Spleen (tissue), 11 donors: ENCODE results near the gene NSUN5. TPM values are rescaled to one million over a fixed set of nuclear protein-coding genes. Genes with fewer than 3 reads are reported as not detected.
"Not testable (repeated sequence)": the region's sequence is repeated elsewhere in the genome, so short reads cannot be mapped to it uniquely, and the experiment has no call there.

Experiments
- DNase-seq: peaks from one replicate; pipeline ENCODE4 v3.0.0-alpha.2; 2020
- H3K27ac ChIP-seq, 8 donors: fragments of 200-600 bp; sonication (generic) in 7 of 8; 1 replicate in 4 of 8; 2 replicates in 4 of 8; pipeline versions ENCODE4 v1.5.0 to v1.8.0; 2016 to 2021; ENCODE audit warnings: inconsistent platforms in 4 of 8, mild to moderate bottlenecking in 4 of 8, moderate library complexity in 1 of 8
- H3K27me3 ChIP-seq, 7 donors: fragments of 200-600 bp; sonication (generic) in 6 of 7; replicated peaks in 1 of 7; 1 replicate in 4 of 7; 2 replicates in 3 of 7; pipeline versions ENCODE4 v1.5.0 to v1.8.0; 2016 to 2021; ENCODE audit warnings: inconsistent platforms in 3 of 7, mild to moderate bottlenecking in 1 of 7
- H3K36me3 ChIP-seq, 6 donors: fragments of 200-600 bp; sonication (generic) in 5 of 6; 1 replicate in 4 of 6; 2 replicates in 2 of 6; pipeline versions ENCODE4 v1.5.0 to v1.8.0; 2016 to 2021; ENCODE audit warnings: inconsistent platforms in 2 of 6
- H3K4me1 ChIP-seq, 6 donors: fragments of 200-600 bp; sonication (generic) in 5 of 6; 1 replicate in 3 of 6; 2 replicates in 3 of 6; pipeline versions ENCODE4 v1.5.0 to v1.8.0; 2016 to 2021; ENCODE audit warnings: inconsistent platforms in 3 of 6
- H3K4me3 ChIP-seq, 8 donors: fragments of 200-600 bp; sonication (generic) in 7 of 8; 1 replicate in 4 of 8; 2 replicates in 4 of 8; pipeline versions ENCODE4 v1.5.0 to v1.8.0; 2016 to 2021; ENCODE audit warnings: inconsistent platforms in 4 of 8, mild to moderate bottlenecking in 4 of 8, moderate library complexity in 2 of 8
- H3K9me3 ChIP-seq, 8 donors: fragments of 200-600 bp; sonication (generic) in 7 of 8; 1 replicate in 4 of 8; 2 replicates in 4 of 8; pipeline versions ENCODE4 v1.5.0 to v1.8.0; 2016 to 2021; ENCODE audit warnings: inconsistent platforms in 4 of 8
- CTCF ChIP-seq, 11 experiments: fragments of 200-600 bp in 7 of 11; fragments of 450-650 bp in 4 of 11; sonication (generic) in 4 of 11; IDR thresholded peaks in 8 of 11; conservative IDR thresholded peaks in 3 of 11; 1 replicate in 7 of 11; 2 replicates in 4 of 11; pipeline versions ENCODE4 v1.4.0 to v1.8.0; 2016 to 2021; ENCODE audit warnings: antibody characterized with exemption in 11 of 11, inconsistent platforms in 4 of 11, mild to moderate bottlenecking in 1 of 11
- POLR2A ChIP-seq, 3 donors: fragments of 450-650 bp; IDR thresholded peaks; one replicate each; pipeline ENCODE4 v1.5.1; 2017; ENCODE audit warnings: antibody characterized with exemption in 3 of 3, mild to moderate bottlenecking in 1 of 3
- POLR2AphosphoS5 ChIP-seq, 3 donors: sonication (generic); formaldehyde crosslinking; IDR thresholded peaks; one replicate each; pipeline ENCODE4 v1.5.1; 2017; ENCODE audit warnings: antibody characterized with exemption in 3 of 3
- WGBS, 5 donors: extraction: QIAGEN DNeasy Blood & Tissue Kit in 3 of 5; methylation state at CpG; one replicate each; pipeline versions ENCODE4 v1.1.5 to v1.1.7; 2013 to 2018; 5-methylcytosine and 5-hydroxymethylcytosine counted together
- intact Hi-C: fragments of 100-400 bp; cut with DNase I; formaldehyde crosslinking; loops from one replicate; pipeline ENCODE4 v1.15.0; 2023; ENCODE audit warnings: low total_unique reads
- polyA plus RNA-seq, 3 donors: library from polyadenylated mRNA; stranded (reverse); fragments of 200-250 nt; gene quantifications; one replicate each; pipeline ENCODE4 v1.2.1, GENCODE V29; 2013
- total RNA-seq, 7 donors: library from RNA; depleted of rRNA in 3 of 7; stranded (reverse); fragments of >200 nt in 3 of 7; fragmentation: NEBNext Ultra II Directional in 4 of 7; extraction: Animal tissue kit (Norgen Biotek cat#: 25700) in 4 of 7; gene quantifications; one replicate each; pipeline versions ENCODE4 v1.1.0 to v1.2.1, GENCODE V29; 2016 to 2021
- donor health status: healthy with polysubstance abuse.
- donor health status: DM: no; HTN: no; CAD: no; lungs with moderate emphysema.
- donor health status: DM: no; HTN: no; CAD: no.
- donor health status: Bipolar disorder and iron deficiency.
- donor health status: healthy.
- donor health status: DM: no; HTN: no; CAD: no.
- donor health status: DM: yes; HTN: yes; CAD: no.

NSUN5 gene
- total and polyA plus RNA-seq, 10 donors: 23.6 to 43.1 (median 30.6) TPM

GRCh38 chr7:73316521-73316920, 7.9 kb upstream of the NSUN5 start:
- Histone ChIP-seq H3K4me3 (no peak overlapping the region), H3K27me3 (no peaks in the 10 kb centered on the region), H3K27ac (no peak overlapping the region), H3K4me1 (no peaks in the 10 kb centered on the region), H3K36me3 (no peaks in the 10 kb centered on the region), H3K9me3 (no peaks in the 10 kb centered on the region)
- intact Hi-C loops: no loop called here
- DNase-seq: no peak
- no peak for TF ChIP-seq POLR2A (IDR thresholded peaks at IDR 0.05)
- no peak for TF ChIP-seq CTCF (IDR thresholded peaks at IDR 0.05 in 8 of 11, conservative IDR thresholded peaks at IDR 0.05 in 3 of 11)
- TF ChIP-seq POLR2AphosphoS5 (IDR thresholded peaks at IDR 0.05): no peak
- 82 to 88% (median 87%) methylated on average over 7 to 9 of the region's 9 CpGs for WGBS, 5 donors

GRCh38 chr7:73314271-73314670, 5.6 kb upstream of the NSUN5 start:
- H3K27ac ChIP-seq: no peak overlapping the region
- H3K4me1 ChIP-seq: peaks cover under 1 to 3% (median 1%) of the 10 kb centered on the region in 6 donors
- H3K9me3 ChIP-seq: no peaks in the 10 kb centered on the region
- no peak overlapping the region for H3K4me3 ChIP-seq
- H3K36me3 ChIP-seq: no peaks in the 10 kb centered on the region
- WGBS, 5 donors: 92 to 97% (median 94%) methylated on average over 5 of the region's 5 CpGs
- intact Hi-C loops: no loop called here
- no peaks in the 10 kb centered on the region for H3K27me3 ChIP-seq
- peak; percentile 36 for DNase-seq
- TF ChIP-seq POLR2A (IDR thresholded peaks at IDR 0.05): no peak
- TF ChIP-seq POLR2AphosphoS5 (IDR thresholded peaks at IDR 0.05): no peak
- no peak for TF ChIP-seq CTCF (IDR thresholded peaks at IDR 0.05 in 8 of 11, conservative IDR thresholded peaks at IDR 0.05 in 3 of 11)

- no peak for TF ChIP-seq POLR2A (IDR thresholded peaks at IDR 0.05)
- TF ChIP-seq POLR2AphosphoS5 (IDR thresholded peaks at IDR 0.05): no peak
- TF ChIP-seq CTCF (IDR thresholded peaks at IDR 0.05 in 8 of 11, conservative IDR thresholded peaks at IDR 0.05 in 3 of 11): no peak
- Histone ChIP-seq H3K9me3 (no peaks in the 10 kb centered on the region), H3K4me3 (no peak overlapping the region), H3K27ac (no peak overlapping the region), H3K27me3 (no peaks in the 10 kb centered on the region), H3K36me3 (no peaks in the 10 kb centered on the region), H3K4me1 (peaks cover 6 to 11% (median 8%) of the 10 kb centered on the region in 6 donors)
- intact Hi-C loops: no loop called here
- no peak for DNase-seq
- WGBS, 5 donors: 74 to 93% (median 86%) methylated on average over 4 of the region's 4 CpGs
Observed at GRCh38 chr7:73313521-73313906, 4.9 kb upstream of the NSUN5 start.

- intact Hi-C loops: no loop called here
- Histone ChIP-seq H3K4me1 (peaks cover 7 to 16% (median 10%) of the 10 kb centered on the region in 6 donors), H3K27me3 (no peaks in the 10 kb centered on the region), H3K9me3 (no peaks in the 10 kb centered on the region), H3K36me3 (no peaks in the 10 kb centered on the region), H3K4me3 (no peak overlapping the region), H3K27ac (no peak overlapping the region)
- 91 to 96% (median 94%) methylated on average over 9 to 48 of the region's 48 CpGs for whole genome bisulfite sequencing, 5 donors
- no peak for TF ChIP-seq POLR2A (IDR thresholded peaks at IDR 0.05)
- no peak for TF ChIP-seq CTCF (IDR thresholded peaks at IDR 0.05 in 8 of 11, conservative IDR thresholded peaks at IDR 0.05 in 3 of 11)
- no peak for TF ChIP-seq POLR2AphosphoS5 (IDR thresholded peaks at IDR 0.05)
- DNase-seq: peak; percentile 64
Observed at GRCh38 chr7:73312831-73313520, 4.3 kb upstream of the NSUN5 start.

GRCh38 chr7:73311421-73311820, 2.8 kb upstream of the NSUN5 start:
- H3K9me3 ChIP-seq, H3K27me3 ChIP-seq, intact Hi-C loops, H3K27ac ChIP-seq, H3K4me3 ChIP-seq: not testable (repeated sequence)
- WGBS, 5 donors: 79 to 87% (median 85%) methylated on average over 5 to 7 of the region's 7 CpGs
- Histone ChIP-seq H3K36me3 (peaks cover 0 to 12% (median 7%) of the 10 kb centered on the region in 6 donors), H3K4me1 (peaks cover 10 to 32% (median 20%) of the 10 kb centered on the region in 6 donors)
- peak; percentile 19 for DNase-seq
